C4-2B (cell line): ENCODE results near the gene PRMT3.

ENCODE experiments used
- ZFX ChIP-seq: fragments of 450-650 bp; IDR thresholded peaks from 2 replicates; pipeline ENCODE4 v1.6.1; 2017
- TF ChIP-seq, protein P1 (sequence below): fragments of 450-650 bp; conservative IDR thresholded peaks from 2 replicates; pipeline ENCODE4 v1.5.1; 2017; ENCODE audit warnings: mild to moderate bottlenecking

DNA sequence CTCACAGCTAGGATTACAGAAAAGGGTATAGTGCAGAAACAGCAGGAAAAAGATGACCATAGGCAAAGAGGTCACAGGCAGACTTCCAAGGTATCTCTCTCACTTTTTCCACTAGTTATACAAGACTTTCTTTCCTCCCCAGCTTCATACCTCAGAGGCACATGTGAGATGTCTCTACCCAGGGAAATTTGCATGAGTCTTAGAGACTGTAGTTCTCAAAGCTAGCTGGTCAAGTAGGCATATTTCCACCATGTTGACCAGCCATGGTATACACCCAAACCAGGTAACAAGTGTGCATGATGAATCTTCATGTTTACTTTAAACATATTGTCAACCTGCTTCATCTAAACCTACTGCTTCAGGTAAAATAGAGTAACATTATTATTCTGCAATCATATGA, 27.9 kb downstream of the PRMT3 start:
- TF ChIP-seq, protein P1, sequence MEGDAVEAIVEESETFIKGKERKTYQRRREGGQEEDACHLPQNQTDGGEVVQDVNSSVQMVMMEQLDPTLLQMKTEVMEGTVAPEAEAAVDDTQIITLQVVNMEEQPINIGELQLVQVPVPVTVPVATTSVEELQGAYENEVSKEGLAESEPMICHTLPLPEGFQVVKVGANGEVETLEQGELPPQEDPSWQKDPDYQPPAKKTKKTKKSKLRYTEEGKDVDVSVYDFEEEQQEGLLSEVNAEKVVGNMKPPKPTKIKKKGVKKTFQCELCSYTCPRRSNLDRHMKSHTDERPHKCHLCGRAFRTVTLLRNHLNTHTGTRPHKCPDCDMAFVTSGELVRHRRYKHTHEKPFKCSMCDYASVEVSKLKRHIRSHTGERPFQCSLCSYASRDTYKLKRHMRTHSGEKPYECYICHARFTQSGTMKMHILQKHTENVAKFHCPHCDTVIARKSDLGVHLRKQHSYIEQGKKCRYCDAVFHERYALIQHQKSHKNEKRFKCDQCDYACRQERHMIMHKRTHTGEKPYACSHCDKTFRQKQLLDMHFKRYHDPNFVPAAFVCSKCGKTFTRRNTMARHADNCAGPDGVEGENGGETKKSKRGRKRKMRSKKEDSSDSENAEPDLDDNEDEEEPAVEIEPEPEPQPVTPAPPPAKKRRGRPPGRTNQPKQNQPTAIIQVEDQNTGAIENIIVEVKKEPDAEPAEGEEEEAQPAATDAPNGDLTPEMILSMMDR: no peak
- TF ChIP-seq ZFX: no peak
